Measurements from ENCODE around the gene ARHGAP31.

DNA sequence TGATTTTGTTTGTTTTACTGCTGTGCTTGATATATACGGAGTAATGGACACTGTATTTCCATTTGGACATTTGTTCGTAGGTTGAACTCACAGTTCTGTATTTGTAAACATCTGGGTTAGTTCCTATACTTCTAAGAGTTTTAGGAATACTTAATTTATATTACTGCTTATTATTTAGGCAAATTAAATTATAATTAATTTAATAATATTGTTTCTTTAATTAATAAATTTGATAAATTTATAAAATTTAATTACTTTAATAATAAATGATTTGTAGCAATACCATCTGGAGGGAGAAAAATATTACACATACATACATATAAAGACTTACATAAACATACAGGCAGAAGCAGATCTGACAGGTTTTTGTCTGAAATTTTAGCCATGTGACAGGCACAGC lies 39.0 kb upstream of the ARHGAP31 start:
- TF ChIP-seq POLR2A (IDR thresholded peaks at IDR 0.05; ENCODE audit: low read length) (no peak), GATA1 (IDR thresholded peaks at IDR 0.05; ENCODE audit: low read depth, low read length) (no peak)
